Measurements from ENCODE around the gene UQCRC1.

Gene UQCRC1

GRCh38 chr3:48569808-48570450 lies 39.5 kb downstream of the UQCRC1 start:
- no peak for DNase-seq

- no peak for DNase-seq
Measured at GRCh38 chr3:48569400-48569799, 40.0 kb downstream of the UQCRC1 start.

GRCh38 chr3:48568476-48568875 lies 41.0 kb downstream of the UQCRC1 start:
- DNase-seq, result no peak

- DNase-seq, result no peak
Measured at GRCh38 chr3:48567500-48567899, 41.9 kb downstream of the UQCRC1 start.

- DNase-seq, result no peak
Measured at GRCh38 chr3:48567090-48567489, 42.4 kb downstream of the UQCRC1 start.

GRCh38 chr3:48566401-48566760 lies 43.1 kb downstream of the UQCRC1 start:
- no peak for DNase-seq

- DNase-seq, result peak; percentile 40
Measured at GRCh38 chr3:48565591-48566400, 43.6 kb downstream of the UQCRC1 start.

- no peak for DNase-seq
Measured at GRCh38 chr3:48565186-48565585, 44.3 kb downstream of the UQCRC1 start.

GRCh38 chr3:48564667-48565066 lies 44.8 kb downstream of the UQCRC1 start:
- DNase-seq, result no peak

GRCh38 chr3:48564022-48564421 lies 45.4 kb downstream of the UQCRC1 start:
- peak; percentile 50 for DNase-seq

GRCh38 chr3:48563382-48563918 lies 46.0 kb downstream of the UQCRC1 start, which contains the start of gene UCN2:
UCN2 (minus strand) TSS chr3:48563781; CDS start chr3:48563124, 657 bp downstream.
- DNase-seq, result no peak

- DNase-seq, result no peak
Measured at GRCh38 chr3:48562367-48563095, 46.9 kb downstream of the UQCRC1 start.

GRCh38 chr3:48561045-48561736 lies 48.3 kb downstream of the UQCRC1 start:
- DNase-seq, result peak; percentile 12

GRCh38 chr3:48560648-48561018 lies 48.8 kb downstream of the UQCRC1 start:
- no peak for DNase-seq

- no peak for DNase-seq
Measured at GRCh38 chr3:48558493-48559134, 50.8 kb downstream of the UQCRC1 start.

- peak; percentile 99 for DNase-seq
Measured at GRCh38 chr3:48556796-48557626, 52.4 kb downstream of the UQCRC1 start, which contains the start of gene PFKFB4. PFKFB4 (minus strand) TSS chr3:48556803; CDS start chr3:48556777, 26 bp downstream.

- no peak for DNase-seq
Measured at GRCh38 chr3:48555949-48556795, 53.3 kb downstream of the UQCRC1 start.

GRCh38 chr3:48555231-48555948 lies 54.1 kb downstream of the UQCRC1 start:
- DNase-seq, result no peak

Measured in amniotic stem cell (primary cell).